Measurements from ENCODE around the gene MCU.

DNA sequence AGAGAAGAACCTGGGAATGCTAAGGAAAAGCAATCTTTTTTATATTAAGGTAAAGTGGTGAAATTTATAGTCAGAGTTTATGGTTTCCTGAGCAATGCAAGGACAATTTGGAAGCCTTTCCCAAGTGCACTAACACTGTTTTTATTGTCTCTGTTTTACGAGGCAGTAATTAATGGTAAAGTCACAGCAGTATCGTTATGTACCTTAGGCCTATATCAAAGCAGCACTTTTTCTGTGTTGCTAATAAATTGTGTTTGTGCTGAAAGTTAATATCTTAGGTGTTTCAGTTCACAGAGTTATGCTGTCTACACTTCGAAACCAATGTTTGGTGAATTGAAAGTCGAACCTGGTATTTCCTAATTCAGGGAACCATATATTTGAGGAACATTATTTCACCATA lies 220.8 kb downstream of the MCU start:
- no peak for TF ChIP-seq EZH2phosphoT487 (IDR thresholded peaks at IDR 0.05; ENCODE audit: borderline replicate concordance, low read depth)
- TF ChIP-seq FOXM1 (IDR thresholded peaks at IDR 0.05; ENCODE audit: low read depth), result no peak
- no peak for TF ChIP-seq NFIC (IDR thresholded peaks at IDR 0.05; ENCODE audit: borderline replicate concordance)

Measured in SK-N-SH (cell line).